Measurements from ENCODE around the gene UGT1A5.

Gene UGT1A5

GRCh38 chr2:233789554-233789953 is 76.8 kb downstream of the UGT1A5 start:
- H3K27me3 ChIP-seq (ENCODE audit: insufficient read depth, low read depth, severe bottlenecking) = no peaks in the 10 kb centered on the region
- no peak overlapping the region for H3K4me3 ChIP-seq (ENCODE audit: low read depth, low read length)
- no peak overlapping the region for H3K27ac ChIP-seq
- H3K9me3 ChIP-seq (ENCODE audit: severe bottlenecking) = no peaks in the 10 kb centered on the region
- H3K36me3 ChIP-seq = no peaks in the 10 kb centered on the region
- DNase-seq = no peak
- TF ChIP-seq CTCF (IDR thresholded peaks at IDR 0.05; ENCODE audit: low read depth, low read length) = no peak

DNA sequence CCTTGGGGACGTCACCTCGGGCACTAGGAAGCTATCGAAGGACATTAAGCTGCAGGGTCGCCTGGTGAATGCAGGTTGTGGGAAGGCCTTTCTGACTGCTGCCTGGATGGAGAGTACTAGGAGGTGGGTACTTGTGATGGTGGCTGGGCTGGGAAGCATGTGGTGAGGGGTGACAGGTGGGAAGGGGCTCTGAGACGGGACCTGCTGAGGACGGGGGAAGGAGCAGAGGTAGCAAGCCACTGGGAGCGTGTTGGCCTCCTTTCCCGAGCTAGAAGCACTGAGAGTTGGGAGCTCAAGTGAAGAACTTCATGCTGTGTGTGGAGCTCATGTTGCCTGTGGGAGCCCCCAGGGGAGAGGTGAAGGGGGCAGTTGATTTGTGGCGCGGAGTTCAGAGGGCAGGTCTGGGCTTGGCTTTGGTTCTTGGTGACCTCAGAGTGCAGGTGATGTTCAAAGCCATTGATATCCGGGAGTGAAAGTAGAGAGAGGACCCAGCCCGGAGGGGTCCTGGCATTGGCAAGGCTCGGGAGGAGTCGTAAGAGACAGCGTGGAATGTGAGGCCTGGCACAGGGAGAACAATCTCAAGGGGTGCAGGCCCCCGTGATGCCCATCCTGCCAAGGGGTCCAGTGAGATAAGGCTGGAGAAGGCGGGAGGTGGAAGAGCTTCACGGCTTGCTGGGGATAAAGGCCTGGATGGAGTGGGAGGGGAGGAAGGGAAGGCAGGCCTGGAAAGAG is 78.6 kb downstream of the UGT1A5 start:
- H3K27ac ChIP-seq = no peak overlapping the region
- no peak overlapping the region for H3K4me3 ChIP-seq (ENCODE audit: low read depth, low read length)
- H3K27me3 ChIP-seq (ENCODE audit: insufficient read depth, low read depth, severe bottlenecking) = no peaks in the 10 kb centered on the region
- no peak for TF ChIP-seq CTCF (IDR thresholded peaks at IDR 0.05; ENCODE audit: low read depth, low read length)
- H3K36me3 ChIP-seq = no peaks in the 10 kb centered on the region
- H3K9me3 ChIP-seq (ENCODE audit: severe bottlenecking) = no peaks in the 10 kb centered on the region
- no peak for DNase-seq

DNA sequence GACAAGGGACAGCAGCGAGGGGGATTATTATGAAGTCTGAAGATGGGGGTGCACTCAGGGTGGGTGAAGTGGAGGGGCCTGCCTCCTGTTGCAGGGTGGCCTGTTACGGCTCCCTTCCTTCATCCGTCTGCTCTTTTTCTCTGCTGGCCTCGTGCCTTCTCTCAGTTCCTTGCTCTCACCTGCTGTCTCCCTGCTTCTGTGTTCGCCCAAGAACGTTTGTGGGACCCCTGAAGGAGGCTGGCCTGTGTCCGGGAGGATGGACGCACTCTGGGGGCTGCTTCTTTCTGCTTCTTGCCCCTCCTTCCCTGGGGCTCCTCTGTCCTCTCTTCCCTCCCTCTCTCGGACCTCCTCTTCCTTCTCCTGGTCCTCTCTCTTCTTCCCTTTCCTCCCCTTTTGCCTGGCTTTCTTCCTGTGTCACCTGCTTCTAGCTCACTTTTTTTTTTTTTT is 79.2 kb downstream of the UGT1A5 start:
- Histone ChIP-seq H3K9me3 (ENCODE audit: severe bottlenecking) (no peaks in the 10 kb centered on the region), H3K27ac (no peak overlapping the region), H3K36me3 (no peaks in the 10 kb centered on the region), H3K27me3 (ENCODE audit: insufficient read depth, low read depth, severe bottlenecking) (no peaks in the 10 kb centered on the region), H3K4me3 (ENCODE audit: low read depth, low read length) (no peak overlapping the region)
- TF ChIP-seq CTCF (IDR thresholded peaks at IDR 0.05; ENCODE audit: low read depth, low read length) = no peak
- no peak for DNase-seq

DNA sequence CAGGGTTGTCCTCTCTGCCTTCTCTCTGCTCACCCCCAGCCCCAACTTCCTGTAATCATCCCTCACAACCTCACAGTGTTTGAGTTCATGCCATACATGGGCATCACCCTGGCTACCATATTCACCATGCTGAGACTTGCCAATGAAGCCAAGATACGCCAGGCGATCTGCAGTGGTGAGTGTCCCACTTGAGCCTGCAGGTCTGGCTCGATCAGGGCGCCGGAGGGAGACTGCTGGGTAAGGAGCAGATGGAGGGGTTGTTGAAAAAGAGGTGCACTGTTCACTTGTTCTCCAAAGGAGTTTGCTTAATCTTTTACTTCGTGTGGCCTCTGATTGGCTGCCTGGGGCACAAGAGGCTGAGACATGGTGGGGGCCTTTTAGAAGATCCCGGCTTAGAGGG is 80.0 kb downstream of the UGT1A5 start:
- TF ChIP-seq CTCF (IDR thresholded peaks at IDR 0.05; ENCODE audit: low read depth, low read length) = no peak
- DNase-seq = no peak

DNA sequence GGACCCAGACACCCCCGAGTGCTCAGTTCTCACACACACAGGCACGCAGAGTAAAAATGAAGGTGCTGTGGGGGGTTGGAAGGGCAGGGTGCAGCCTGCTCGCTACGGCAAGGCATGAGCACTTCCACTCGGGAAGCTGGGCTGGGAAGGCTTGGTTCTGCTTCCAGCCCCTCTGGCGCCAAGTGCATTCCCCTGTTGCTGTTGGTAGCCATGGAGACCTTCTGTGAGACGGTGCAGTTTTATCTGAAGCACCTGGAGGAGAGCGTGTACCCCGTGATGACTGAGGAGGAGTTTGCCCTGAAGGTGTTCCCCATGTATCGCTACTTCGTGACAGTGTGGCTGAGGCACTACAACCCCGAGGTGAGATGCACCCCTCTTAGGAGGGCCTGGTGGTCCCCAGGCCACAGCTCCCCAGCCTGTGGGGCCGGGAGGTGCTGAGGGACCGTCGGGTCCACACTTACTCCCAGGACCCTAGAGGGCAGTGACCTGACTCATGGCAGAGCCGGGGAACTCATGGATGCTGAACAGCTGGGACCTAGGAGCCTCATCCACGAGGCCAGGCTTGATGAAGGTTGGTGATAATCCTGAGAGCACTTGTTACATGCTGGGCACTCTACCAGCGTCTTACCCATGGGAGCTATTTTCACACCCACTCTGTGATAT is 80.9 kb downstream of the UGT1A5 start:
- H3K4me3 ChIP-seq (ENCODE audit: low read depth, low read length) = no peak overlapping the region
- H3K36me3 ChIP-seq = no peaks in the 10 kb centered on the region
- no peaks in the 10 kb centered on the region for H3K9me3 ChIP-seq (ENCODE audit: severe bottlenecking)
- no peak for DNase-seq
- H3K27ac ChIP-seq = no peak overlapping the region
- H3K27me3 ChIP-seq (ENCODE audit: insufficient read depth, low read depth, severe bottlenecking) = no peaks in the 10 kb centered on the region
- no peak for TF ChIP-seq CTCF (IDR thresholded peaks at IDR 0.05; ENCODE audit: low read depth, low read length)

More for the DNA sequence above, 80.0 kb downstream of the UGT1A5 start:
- Histone ChIP-seq H3K27ac (no peak overlapping the region), H3K36me3 (no peaks in the 10 kb centered on the region), H3K27me3 (ENCODE audit: insufficient read depth, low read depth, severe bottlenecking) (no peaks in the 10 kb centered on the region), H3K4me3 (ENCODE audit: low read depth, low read length) (no peak overlapping the region), H3K9me3 (ENCODE audit: severe bottlenecking) (no peaks in the 10 kb centered on the region)

All from WERI-Rb-1 (cell line).